SK-N-SH (cell line): Measurements from ENCODE around the gene TMEM52B. TPM values are rescaled to one million over a fixed set of nuclear protein-coding genes. Genes with fewer than 3 reads are reported as not detected.

Experiments used
- CTCF ChIA-PET: fragments of 300-600, 350-600 bp; formaldehyde crosslinking; extraction: SDS; loops from one replicate; lab custom pipeline; 2021; lab: Yijun Ruan, JAX
- POLR2A ChIA-PET: fragments of 350-600 bp; sonication (Branson Sonifier 250); formaldehyde crosslinking; extraction: SDS; loops from one replicate; lab custom pipeline; 2020; ENCODE audit warnings: antibody characterized with exemption, inconsistent platforms; lab: Yijun Ruan, JAX
- DNase-seq: peaks from one replicate; pipeline ENCODE4 v3.0.0; 2012
- H2AFZ ChIP-seq: fragments of 200-600 bp; sonication (generic); 2 replicates; pipeline ENCODE4 v1.8.1; 2016; ENCODE audit warnings: antibody characterized with exemption, mild to moderate bottlenecking, low read depth
- H3F3A ChIP-seq: fragments of 200-600 bp; sonication (generic); replicated peaks from 2 replicates; pipeline ENCODE3; 2016; ENCODE audit warnings: antibody characterized with exemption, mild to moderate bottlenecking; ENCODE audit not compliant: insufficient read depth
- H3K27ac ChIP-seq, 2 experiments: fragments of 200-500 bp in 1 of 2; fragments of 200-600 bp in 1 of 2; sonication (Bioruptor generic) in 1 of 2; sonication (generic), shearing (Covaris generic) in 1 of 2; 2 replicates each; pipeline versions ENCODE4 v1.5.1 to v1.6.1; 2014 to 2016; ENCODE audit warnings: low read depth in 2 of 2, inconsistent platforms in 1 of 2, low read length in 1 of 2, mild to moderate bottlenecking in 1 of 2, mixed read lengths in 1 of 2
- H3K27me3 ChIP-seq: fragments of 200-600 bp; sonication (generic), shearing (Covaris generic); 2 replicates; pipeline ENCODE4 v1.6.1; 2016; ENCODE audit warnings: mixed run types; ENCODE audit not compliant: insufficient read depth
- H3K36me3 ChIP-seq, 2 experiments: fragments of 200-500 bp in 1 of 2; fragments of 200-600 bp in 1 of 2; sonication (Bioruptor generic) in 1 of 2; sonication (generic) in 1 of 2; replicated peaks in 1 of 2; 2 replicates each; pipeline versions ENCODE3 to v1.5.1; 2014 to 2016; ENCODE audit warnings: low read length in 1 of 2, mild to moderate bottlenecking in 1 of 2; ENCODE audit not compliant: insufficient read depth in 2 of 2, control insufficient read depth in 1 of 2
- H3K4me1 ChIP-seq, 2 experiments: fragments of 200-500 bp in 1 of 2; fragments of 200-600 bp in 1 of 2; sonication (Bioruptor generic) in 1 of 2; sonication (generic), shearing (Covaris generic) in 1 of 2; 2 replicates each; pipeline versions ENCODE4 v1.5.1 to v1.6.1; 2014 to 2016; ENCODE audit warnings: low read depth in 1 of 2, low read length in 1 of 2, mixed run types in 1 of 2; ENCODE audit not compliant: insufficient read depth in 2 of 2, control insufficient read depth in 1 of 2
- H3K4me2 ChIP-seq: fragments of 200-600 bp; sonication (generic), shearing (Covaris generic); 2 replicates; pipeline ENCODE4 v1.6.1; 2017; ENCODE audit warnings: mixed run types
- H3K4me3 ChIP-seq, 2 experiments: fragments of 200-500 bp in 1 of 2; fragments of 200-600 bp in 1 of 2; sonication (Bioruptor generic) in 1 of 2; sonication (generic), shearing (Covaris generic) in 1 of 2; 2 replicates each; pipeline versions ENCODE4 v1.5.1 to v1.8.1; 2014 to 2016; ENCODE audit warnings: low read depth in 2 of 2, inconsistent platforms in 1 of 2, low read length in 1 of 2, mild to moderate bottlenecking in 1 of 2, mixed read lengths in 1 of 2, moderate library complexity in 1 of 2
- H3K79me2 ChIP-seq: fragments of 200-600 bp; sonication (generic); 2 replicates; pipeline ENCODE4 v1.8.1; 2017; ENCODE audit warnings: mild to moderate bottlenecking; ENCODE audit not compliant: insufficient read depth
- H3K9ac ChIP-seq: fragments of 200-600 bp; sonication (generic); 2 replicates; pipeline ENCODE4 v1.6.1; 2017; ENCODE audit warnings: mixed run types
- H3K9me2 ChIP-seq: fragments of 200-600 bp; sonication (generic); 2 replicates; pipeline ENCODE4 v1.6.1; 2017; ENCODE audit warnings: mixed run types
- H3K9me3 ChIP-seq: fragments of 200-600 bp; sonication (generic); 2 replicates; pipeline ENCODE4 v1.6.1; 2017; ENCODE audit warnings: mixed run types, mild to moderate bottlenecking, moderate library complexity
- H4K20me1 ChIP-seq: fragments of 200-600 bp; sonication (generic); 2 replicates; pipeline ENCODE4 v1.6.1; 2017; ENCODE audit warnings: mild to moderate bottlenecking, mixed run types; ENCODE audit not compliant: insufficient read depth
- ELF1 ChIP-seq: IDR thresholded peaks from 2 replicates; pipeline ENCODE4 v1.4.0; 2012
- EP300 ChIP-seq, 2 experiments: IDR thresholded peaks; 2 replicates each; pipeline versions ENCODE4 v1.4.0 to v1.6.1; 2012; ENCODE audit warnings: borderline replicate concordance in 1 of 2, low read depth in 1 of 2, low read length in 1 of 2
- FOXM1 ChIP-seq: IDR thresholded peaks from 2 replicates; pipeline ENCODE4 v1.4.0; 2012; ENCODE audit warnings: low read depth, mild to moderate bottlenecking
- GABPA ChIP-seq: IDR thresholded peaks from 2 replicates; pipeline ENCODE4 v1.4.0; 2012; ENCODE audit warnings: low read depth, mild to moderate bottlenecking
- GATA2 ChIP-seq: sonication (generic); formaldehyde crosslinking; IDR thresholded peaks from 2 replicates; pipeline ENCODE4 v1.5.0; 2020; ENCODE audit warnings: mild to moderate bottlenecking, missing genetic modification reagents
- IRF3 ChIP-seq: fragments of 150-350 bp; IDR thresholded peaks from 2 replicates; pipeline ENCODE4 v1.6.1; 2016; ENCODE audit warnings: mild to moderate bottlenecking, low read depth, low read length
- MEF2A ChIP-seq: IDR thresholded peaks from 2 replicates; pipeline ENCODE4 v1.4.0; 2012; ENCODE audit warnings: low read depth, borderline replicate concordance
- MXI1 ChIP-seq: IDR thresholded peaks from 2 replicates; pipeline ENCODE4 v1.6.1; 2012; ENCODE audit warnings: mild to moderate bottlenecking, low read depth, low read length, improper control_type of control experiment
- NFIC ChIP-seq: IDR thresholded peaks from 2 replicates; pipeline ENCODE4 v1.4.0; 2012; ENCODE audit warnings: borderline replicate concordance
- POLR2AphosphoS5 ChIP-seq: IDR thresholded peaks from 2 replicates; pipeline ENCODE4 v1.6.1; 2012; ENCODE audit warnings: low read depth, low read length
- RCOR1 ChIP-seq: fragments of 150-350 bp; IDR thresholded peaks from 2 replicates; pipeline ENCODE4 v1.6.1; 2017; ENCODE audit warnings: antibody characterized with exemption, low read length
- RFX5 ChIP-seq: IDR thresholded peaks from 2 replicates; pipeline ENCODE4 v1.6.1; 2012; ENCODE audit warnings: mild to moderate bottlenecking, improper control_type of control experiment, low read length
- RXRA ChIP-seq: IDR thresholded peaks from 2 replicates; pipeline ENCODE4 v1.4.0; 2012; ENCODE audit warnings: low read depth, mild to moderate bottlenecking, borderline replicate concordance
- SIN3A ChIP-seq: IDR thresholded peaks from 2 replicates; pipeline ENCODE4 v1.6.1; 2012; ENCODE audit warnings: low read depth, mild to moderate bottlenecking, low read length, moderate library complexity, borderline replicate concordance
- SMC3 ChIP-seq: IDR thresholded peaks from 2 replicates; pipeline ENCODE4 v1.6.1; 2012; ENCODE audit warnings: low read depth, low read length, improper control_type of control experiment
- TAF1 ChIP-seq: IDR thresholded peaks from 2 replicates; pipeline ENCODE4 v1.6.1; 2012; ENCODE audit warnings: low read depth, mild to moderate bottlenecking, low read length, moderate library complexity, borderline replicate concordance
- TEAD4 ChIP-seq: IDR thresholded peaks from 2 replicates; pipeline ENCODE4 v1.4.0; 2012; ENCODE audit warnings: mild to moderate bottlenecking, borderline replicate concordance; ENCODE audit not compliant: insufficient read depth
- ZBTB33 ChIP-seq: IDR thresholded peaks from 2 replicates; pipeline ENCODE4 v1.4.0; 2012; ENCODE audit warnings: low read depth, borderline replicate concordance
- WGBS: methylation state at CpG from one replicate; pipeline ENCODE4 v1.1.6; 2017; ENCODE audit warnings: low lambda C conversion rate; 5-methylcytosine and 5-hydroxymethylcytosine counted together
- polyA plus RNA-seq, 3 experiments: library from polyadenylated mRNA; depleted of rRNA; stranded (reverse); fragments of >200 nt; gene quantifications; 2 replicates each; pipeline ENCODE4 v1.2.3, GENCODE V29; 2012
- TF ChIP-seq, protein P1 (sequence below): IDR thresholded peaks from 2 replicates; pipeline ENCODE4; 2012
- TF ChIP-seq, protein P2 (sequence below): IDR thresholded peaks from 2 replicates; pipeline ENCODE4 v1.4.0; 2012; ENCODE audit warnings: low read depth, borderline replicate concordance

The TMEM52B gene
- polyA plus RNA-seq, 1 of the 3 experiments (the other 2 are of a cell fraction) = not detected

DNA sequence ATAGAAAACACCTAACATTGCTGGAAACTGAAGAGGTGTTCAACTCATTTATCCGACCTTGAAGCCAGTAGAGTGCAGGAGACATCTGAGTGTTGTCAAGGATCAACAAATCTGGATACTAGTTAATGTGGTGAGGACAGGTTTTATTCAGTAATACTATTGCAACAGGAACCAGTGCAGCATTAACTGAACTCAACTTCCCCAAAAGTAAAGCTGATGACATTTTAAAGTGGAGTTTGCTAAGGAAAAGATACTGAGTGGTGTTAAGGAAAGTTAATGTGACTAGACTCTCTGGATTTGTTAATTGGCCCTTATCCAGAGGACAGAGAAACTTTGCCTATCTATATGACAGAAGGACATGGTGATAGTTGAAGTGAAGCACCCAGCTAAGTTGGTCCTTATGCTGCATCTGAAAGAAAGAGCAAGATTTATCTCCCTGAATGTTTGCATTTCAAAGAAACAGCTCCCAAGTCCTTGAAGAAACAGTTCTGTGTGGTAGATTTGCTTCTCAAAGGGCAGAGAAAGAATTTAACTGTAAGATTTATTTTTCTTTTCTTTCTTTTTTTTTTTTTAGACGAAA is 47.6 kb upstream of the TMEM52B start:
- Histone ChIP-seq H2AFZ (no peak overlapping the region), H3K9me3 (no peaks in the 10 kb centered on the region), H3K9ac (no peak overlapping the region), H3K4me2 (no peak overlapping the region), H3F3A (no peaks in the 10 kb centered on the region), H3K4me3 (no peak overlapping the region), H3K27me3 (peaks cover 22% of the 10 kb centered on the region), H3K9me2 (no peaks in the 10 kb centered on the region), H3K36me3 (no peaks in the 10 kb centered on the region), H3K4me1 (no peaks in the 10 kb centered on the region), H4K20me1 (no peaks in the 10 kb centered on the region), H3K79me2 (no peaks in the 10 kb centered on the region), H3K27ac (no peak overlapping the region)
- DNase-seq = no peak
- TF ChIP-seq TEAD4 = no peak
- no peak for TF ChIP-seq RXRA
- TF ChIP-seq EP300 (IDR thresholded peaks at IDR 0.05; ENCODE audit: borderline replicate concordance in 1 of 2, low read depth in 1 of 2, low read length in 1 of 2) = no peak
- TF ChIP-seq, protein P1, sequence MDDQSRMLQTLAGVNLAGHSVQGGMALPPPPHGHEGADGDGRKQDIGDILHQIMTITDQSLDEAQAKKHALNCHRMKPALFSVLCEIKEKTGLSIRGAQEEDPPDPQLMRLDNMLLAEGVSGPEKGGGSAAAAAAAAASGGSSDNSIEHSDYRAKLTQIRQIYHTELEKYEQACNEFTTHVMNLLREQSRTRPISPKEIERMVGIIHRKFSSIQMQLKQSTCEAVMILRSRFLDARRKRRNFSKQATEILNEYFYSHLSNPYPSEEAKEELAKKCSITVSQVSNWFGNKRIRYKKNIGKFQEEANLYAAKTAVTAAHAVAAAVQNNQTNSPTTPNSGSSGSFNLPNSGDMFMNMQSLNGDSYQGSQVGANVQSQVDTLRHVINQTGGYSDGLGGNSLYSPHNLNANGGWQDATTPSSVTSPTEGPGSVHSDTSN = no peak
- no peak for TF ChIP-seq SMC3
- no peak for TF ChIP-seq FOXM1
- no peak for TF ChIP-seq MEF2A
- TF ChIP-seq IRF3 = no peak
- no peak for TF ChIP-seq TAF1
- TF ChIP-seq GATA2 (CRISPR knock-in tag) = no peak
- no peak for TF ChIP-seq MXI1
- no peak for TF ChIP-seq SIN3A
- TF ChIP-seq POLR2AphosphoS5 = no peak
- no peak for TF ChIP-seq RCOR1
- TF ChIP-seq NFIC = no peak
- TF ChIP-seq RFX5 = no peak
- TF ChIP-seq ZBTB33 = no peak
- TF ChIP-seq, protein P2, sequence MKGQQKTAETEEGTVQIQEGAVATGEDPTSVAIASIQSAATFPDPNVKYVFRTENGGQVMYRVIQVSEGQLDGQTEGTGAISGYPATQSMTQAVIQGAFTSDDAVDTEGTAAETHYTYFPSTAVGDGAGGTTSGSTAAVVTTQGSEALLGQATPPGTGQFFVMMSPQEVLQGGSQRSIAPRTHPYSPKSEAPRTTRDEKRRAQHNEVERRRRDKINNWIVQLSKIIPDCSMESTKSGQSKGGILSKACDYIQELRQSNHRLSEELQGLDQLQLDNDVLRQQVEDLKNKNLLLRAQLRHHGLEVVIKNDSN = no peak
- TF ChIP-seq GABPA = no peak
- TF ChIP-seq ELF1 = no peak
- 7% methylated on average over 2 of the region's 2 CpGs for WGBS
- CTCF ChIA-PET = interaction anchor here (0.9 kb wide), 1 partner anchor 381 kb away, joined by 4 read pairs; no protein-coding TSS in a partner anchor
- POLR2A ChIA-PET = no interaction called here
